Measurements from ENCODE around the gene LRP6. TPM values are rescaled to one million over a fixed set of nuclear protein-coding genes. Genes with fewer than 3 reads are reported as not detected.

LRP6 gene
- total RNA-seq, 1 donor from 2014 or later: 36.3 TPM

DNA sequence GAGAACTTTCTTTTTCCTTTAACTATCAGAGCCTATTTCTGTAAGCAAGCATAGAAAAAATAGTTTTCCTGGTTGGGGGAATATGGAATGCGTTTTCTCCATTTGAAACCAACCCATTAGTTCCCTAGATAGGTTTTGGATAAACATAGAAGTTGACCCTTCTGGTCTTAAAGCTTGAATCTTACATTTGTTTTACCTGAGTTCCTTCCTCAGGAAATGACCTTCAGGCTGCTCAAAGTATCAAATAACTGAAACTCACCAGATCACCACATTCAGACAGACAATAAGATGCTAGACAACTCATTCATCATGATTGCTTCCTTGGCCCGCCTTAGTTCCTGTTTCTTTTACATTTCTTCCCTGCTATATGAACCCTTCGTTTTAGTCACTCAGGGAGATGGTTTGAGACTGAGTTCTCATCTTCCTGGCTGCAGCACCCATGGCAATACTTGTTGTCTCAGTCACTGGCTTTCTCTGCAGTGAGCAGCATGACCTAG, 52.2 kb downstream of the LRP6 start:
- DNase-seq (ENCODE audit: low spot score): no peak

GRCh38 chr12:12214201-12214600, 52.6 kb downstream of the LRP6 start:
- DNase-seq (ENCODE audit: low spot score): no peak

DNA sequence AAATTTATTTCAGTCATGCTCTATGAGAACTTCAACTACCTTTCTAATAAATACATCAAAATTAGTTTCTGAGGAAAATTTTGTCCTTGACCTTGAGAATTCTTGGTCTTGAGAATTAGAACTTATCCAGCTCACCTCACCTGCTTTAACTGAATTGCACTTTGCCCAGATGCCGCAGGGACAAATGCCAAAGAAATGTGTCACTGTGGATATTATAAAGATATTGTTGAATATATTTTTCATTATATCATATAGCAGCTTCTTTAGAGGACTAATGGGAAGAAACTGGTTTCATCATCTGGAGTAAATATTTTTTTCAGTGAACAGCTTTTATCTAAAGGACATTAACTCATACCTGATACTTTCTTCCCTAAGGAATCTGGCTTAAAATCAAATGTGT, 54.1 kb downstream of the LRP6 start:
- DNase-seq (ENCODE audit: low spot score): peak; percentile 61

GRCh38 chr12:12210983-12211382, 55.9 kb downstream of the LRP6 start:
- no peak for DNase-seq (ENCODE audit: low spot score)

DNA sequence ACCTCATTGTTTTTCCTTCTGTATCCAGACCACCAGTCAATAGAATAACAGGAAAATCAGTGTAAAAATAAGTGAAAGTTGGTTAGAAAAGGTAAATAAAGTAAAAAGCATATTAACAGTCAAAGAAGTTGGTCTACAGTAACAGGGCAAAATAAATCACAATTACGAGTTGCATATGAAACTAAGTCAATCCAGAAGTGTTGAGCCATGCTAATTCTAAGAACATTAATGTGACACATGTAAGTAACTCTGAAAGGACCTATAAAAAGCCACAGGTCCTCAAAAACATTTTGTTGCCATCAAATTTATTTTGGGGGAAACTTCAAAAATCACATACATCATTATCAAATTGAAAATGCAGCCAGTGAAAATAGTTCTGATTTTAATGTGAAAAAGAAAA, 56.4 kb downstream of the LRP6 start:
- no peak for DNase-seq (ENCODE audit: low spot score)

DNA sequence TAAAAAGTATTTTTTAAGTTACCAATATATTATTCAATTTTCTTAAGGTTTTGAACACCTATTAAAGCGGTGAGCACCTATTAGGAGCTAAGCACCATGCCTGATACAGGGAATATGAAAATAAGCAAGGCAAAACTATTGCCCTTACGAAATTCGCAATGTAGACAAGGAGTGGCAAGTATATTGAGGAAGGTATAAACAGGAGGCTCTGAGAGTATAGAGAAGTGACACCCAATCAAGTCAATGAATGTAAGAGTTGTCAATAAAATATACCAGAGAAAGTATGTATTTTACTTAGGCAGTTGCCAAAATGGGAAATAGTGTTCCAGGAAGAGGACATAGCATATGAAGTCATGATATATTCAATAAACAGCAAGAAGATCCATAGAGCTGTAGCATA, 57.2 kb downstream of the LRP6 start:
- DNase-seq (ENCODE audit: low spot score): no peak

DNA sequence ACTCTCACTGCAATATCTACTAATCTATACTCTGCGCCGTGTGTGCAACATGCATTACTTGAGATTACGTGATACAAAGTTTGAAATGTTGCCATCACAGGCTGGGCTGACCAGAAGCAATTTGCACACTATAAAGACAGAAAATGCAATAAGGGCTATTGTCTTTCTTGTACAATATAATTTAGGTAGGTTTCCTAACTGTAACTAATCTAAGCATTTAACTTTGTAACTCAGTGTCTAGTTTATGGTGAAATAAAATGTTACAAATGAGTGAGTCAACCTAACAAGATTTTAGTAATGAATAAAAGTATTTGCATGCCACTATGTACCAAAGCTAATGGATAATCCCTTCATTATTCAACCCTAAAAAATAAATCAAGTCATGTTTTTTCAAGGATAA, 57.8 kb downstream of the LRP6 start:
- DNase-seq (ENCODE audit: low spot score): no peak

DNA sequence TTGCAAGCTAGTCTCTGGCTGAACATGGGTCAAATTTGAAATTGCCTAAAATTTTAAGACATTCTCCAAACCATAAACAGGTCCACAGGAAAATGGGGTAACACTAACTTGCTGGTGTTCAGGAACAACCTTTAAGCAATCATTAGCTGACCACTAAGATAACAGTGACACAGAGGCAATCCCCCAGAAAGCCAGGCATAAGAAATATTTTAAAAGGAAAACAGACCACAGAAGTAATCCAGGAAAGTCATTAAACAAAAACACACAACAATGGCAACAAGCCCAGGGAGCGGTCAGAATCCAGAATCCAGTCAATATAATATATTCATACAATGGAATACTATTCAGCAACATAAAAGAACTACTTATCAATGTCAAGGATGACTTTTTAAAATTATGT, 59.1 kb downstream of the LRP6 start:
- no peak for DNase-seq (ENCODE audit: low spot score)

- no peak for DNase-seq (ENCODE audit: low spot score)
Measured at GRCh38 chr12:12206776-12207388, 60.0 kb downstream of the LRP6 start.

DNA sequence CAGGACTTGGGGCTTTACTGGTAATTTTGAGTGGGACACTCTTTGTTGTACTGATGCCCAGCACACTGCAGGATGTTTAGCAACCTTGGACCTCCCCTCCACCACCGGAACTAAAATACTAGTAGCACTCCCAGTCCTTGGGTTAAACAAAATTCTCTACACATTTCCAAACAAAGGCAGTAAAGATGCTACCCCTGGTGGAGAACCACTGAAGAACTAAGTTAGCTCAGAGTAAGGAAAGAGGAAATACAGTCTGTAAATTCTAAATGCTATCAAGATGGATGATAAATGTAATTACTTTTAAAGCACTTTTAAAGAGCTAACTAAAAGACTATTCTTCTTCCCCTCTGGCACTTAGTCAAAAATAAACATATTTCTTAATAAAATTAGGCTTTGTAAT, 64.1 kb downstream of the LRP6 start:
- DNase-seq (ENCODE audit: low spot score): no peak

GRCh38 chr12:12202105-12202504, 64.7 kb downstream of the LRP6 start:
- DNase-seq (ENCODE audit: low spot score): no peak

DNA sequence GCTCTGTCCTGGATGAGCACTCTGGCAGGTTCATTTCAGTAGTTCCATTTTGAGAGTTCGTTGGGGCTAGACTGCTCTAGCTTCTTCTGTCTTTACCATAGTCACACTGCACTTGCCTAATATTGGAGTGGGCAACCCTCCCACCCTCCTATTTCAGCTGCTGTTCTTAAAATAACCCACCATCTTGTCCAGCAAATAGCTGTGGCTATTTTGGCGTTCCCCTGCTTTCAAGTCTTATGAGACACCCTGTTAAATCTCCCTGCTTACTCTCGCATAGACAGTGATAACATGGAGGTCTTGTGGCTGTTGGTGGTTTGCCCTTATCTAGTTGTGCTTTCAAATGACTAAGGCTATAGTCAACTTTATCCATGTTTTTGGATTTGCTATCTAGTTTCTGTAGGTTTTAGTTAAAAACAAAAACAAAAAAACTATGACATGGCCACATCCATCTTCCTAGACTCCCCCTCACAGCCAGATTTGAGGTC, 65.5 kb downstream of the LRP6 start:
- DNase-seq (ENCODE audit: low spot score): no peak

GRCh38 chr12:12200363-12200762, 66.5 kb downstream of the LRP6 start:
- no peak for DNase-seq (ENCODE audit: low spot score)

GRCh38 chr12:12198124-12198523, 68.7 kb downstream of the LRP6 start:
- no peak for DNase-seq (ENCODE audit: low spot score)

GRCh38 chr12:12197128-12197527, 69.7 kb downstream of the LRP6 start:
- DNase-seq (ENCODE audit: low spot score): no peak

- DNase-seq (ENCODE audit: low spot score): no peak
Measured at GRCh38 chr12:12195516-12195915, 71.3 kb downstream of the LRP6 start.

- no peak for DNase-seq (ENCODE audit: low spot score)
Measured at GRCh38 chr12:12195081-12195480, 71.8 kb downstream of the LRP6 start.

DNA sequence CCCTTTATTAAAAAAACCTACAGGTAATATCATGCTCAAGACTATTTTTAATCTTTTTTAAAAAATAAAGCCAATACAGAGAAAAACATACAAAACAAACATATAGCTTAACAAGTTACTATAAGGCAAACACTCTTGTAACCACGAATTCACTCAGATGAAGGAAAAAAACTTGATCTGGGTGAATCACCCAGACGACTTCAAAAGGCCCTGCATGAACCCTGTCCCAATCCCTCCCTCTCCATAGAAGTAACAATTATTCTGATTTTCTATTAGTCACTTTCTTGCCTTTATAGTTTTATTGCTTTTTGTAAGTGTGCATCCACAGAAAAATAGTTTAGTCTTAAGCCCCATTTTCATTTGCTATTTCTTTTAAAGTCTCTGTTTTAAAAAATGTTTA, 72.6 kb downstream of the LRP6 start:
- DNase-seq (ENCODE audit: low spot score): no peak

GRCh38 chr12:12191008-12191407, 75.8 kb downstream of the LRP6 start:
- no peak for DNase-seq (ENCODE audit: low spot score)

- DNase-seq (ENCODE audit: low spot score): no peak
Measured at GRCh38 chr12:12190087-12190809, 76.6 kb downstream of the LRP6 start.

GRCh38 chr12:12185414-12185813, 81.4 kb downstream of the LRP6 start:
- DNase-seq (ENCODE audit: low spot score): no peak

- DNase-seq (ENCODE audit: low spot score): no peak
Measured at GRCh38 chr12:12182703-12183365, 84.0 kb downstream of the LRP6 start.

DNA sequence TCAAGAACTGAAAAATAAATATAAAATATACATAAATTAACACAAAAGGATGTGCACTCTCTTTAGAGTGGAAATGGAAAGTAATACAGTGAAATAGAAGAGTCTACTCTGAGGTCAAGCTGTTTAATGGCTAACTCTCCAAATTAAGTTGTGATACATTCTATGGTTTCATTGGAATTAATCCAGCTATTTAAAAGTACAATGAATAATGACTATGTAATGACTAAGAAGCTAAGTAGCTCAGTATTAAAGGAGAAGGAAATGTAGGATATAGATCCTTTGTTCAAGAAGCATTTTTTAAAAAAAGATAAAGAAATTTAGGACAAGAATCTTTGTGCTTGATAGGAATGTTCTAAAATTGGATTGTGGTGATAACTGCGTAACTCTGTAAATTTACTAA, 85.3 kb downstream of the LRP6 start:
- no peak for DNase-seq (ENCODE audit: low spot score)

Measured in mucosa of gallbladder (tissue), 1 donor.